Muscle layer of duodenum (tissue), 2 donors: ENCODE measurements around the gene SH3GLB2.

Source experiments
- H3K27ac ChIP-seq: one replicate; pipeline ENCODE4 v1.7.0; 2013; ENCODE audit warnings: mild to moderate bottlenecking, low read length
- H3K27me3 ChIP-seq: one replicate; pipeline ENCODE4 v1.7.0; 2013; ENCODE audit warnings: low read depth, mild to moderate bottlenecking, control low read depth, low read length
- H3K36me3 ChIP-seq, 2 donors: one replicate each; pipeline ENCODE4 v1.7.0; 2013; ENCODE audit warnings: low read length in 2 of 2, control low read depth in 1 of 2, mild to moderate bottlenecking in 1 of 2; ENCODE audit not compliant: insufficient read depth in 2 of 2, control insufficient read depth in 1 of 2
- H3K4me1 ChIP-seq, 2 donors: one replicate each; pipeline ENCODE4 v1.7.0; 2013; ENCODE audit warnings: low read length in 2 of 2, mild to moderate bottlenecking in 2 of 2, control low read depth in 1 of 2, moderate library complexity in 1 of 2; ENCODE audit not compliant: insufficient read depth in 2 of 2, control insufficient read depth in 1 of 2
- H3K4me3 ChIP-seq, 2 donors: one replicate each; pipeline ENCODE4 v1.7.0; 2013; ENCODE audit warnings: low read length in 2 of 2, low read depth in 1 of 2, mild to moderate bottlenecking in 1 of 2
- H3K9me3 ChIP-seq, 2 donors: one replicate each; pipeline ENCODE4 v1.7.0; 2013; ENCODE audit warnings: low read length in 2 of 2, control low read depth in 1 of 2, mild to moderate bottlenecking in 1 of 2; ENCODE audit not compliant: control insufficient read depth in 1 of 2
- donor health status: healthy.

Gene SH3GLB2

GRCh38 chr9:129028192-129028966 lies at the start of gene SH3GLB2:
SH3GLB2 (minus strand) TSS chr9:129028331; CDS start chr9:129028154, 177 bp downstream.
- no peaks in the 10 kb centered on the region for H3K9me3 ChIP-seq
- H3K4me3 ChIP-seq: peak within 1 kb of the TSS; percentile 74 to 88
- no peaks in the 10 kb centered on the region for H3K27me3 ChIP-seq
- peaks cover 4 to 30% of the 10 kb centered on the region in 2 donors for H3K4me1 ChIP-seq
- no peaks in the 10 kb centered on the region for H3K36me3 ChIP-seq
- H3K27ac ChIP-seq: peak within 1 kb of the TSS; percentile 8

GRCh38 chr9:129077236-129077635 lies 49.1 kb upstream of the SH3GLB2 start:
- Histone ChIP-seq H3K27ac (no peak overlapping the region), H3K9me3 (no peaks in the 10 kb centered on the region), H3K4me3 (no peak overlapping the region), H3K4me1 (peaks cover 5 to 17% of the 10 kb centered on the region in 2 donors), H3K27me3 (no peaks in the 10 kb centered on the region), H3K36me3 (no peaks in the 10 kb centered on the region)

- Histone ChIP-seq H3K36me3 (peaks cover 0 to under 1% of the 10 kb centered on the region in 2 donors), H3K4me3 (no peak overlapping the region), H3K27ac (no peak overlapping the region), H3K4me1 (peaks cover under 1 to 11% of the 10 kb centered on the region in 2 donors), H3K27me3 (no peaks in the 10 kb centered on the region), H3K9me3 (no peaks in the 10 kb centered on the region)
Measured at GRCh38 chr9:129076640-129077037, 48.5 kb upstream of the SH3GLB2 start.

DNA sequence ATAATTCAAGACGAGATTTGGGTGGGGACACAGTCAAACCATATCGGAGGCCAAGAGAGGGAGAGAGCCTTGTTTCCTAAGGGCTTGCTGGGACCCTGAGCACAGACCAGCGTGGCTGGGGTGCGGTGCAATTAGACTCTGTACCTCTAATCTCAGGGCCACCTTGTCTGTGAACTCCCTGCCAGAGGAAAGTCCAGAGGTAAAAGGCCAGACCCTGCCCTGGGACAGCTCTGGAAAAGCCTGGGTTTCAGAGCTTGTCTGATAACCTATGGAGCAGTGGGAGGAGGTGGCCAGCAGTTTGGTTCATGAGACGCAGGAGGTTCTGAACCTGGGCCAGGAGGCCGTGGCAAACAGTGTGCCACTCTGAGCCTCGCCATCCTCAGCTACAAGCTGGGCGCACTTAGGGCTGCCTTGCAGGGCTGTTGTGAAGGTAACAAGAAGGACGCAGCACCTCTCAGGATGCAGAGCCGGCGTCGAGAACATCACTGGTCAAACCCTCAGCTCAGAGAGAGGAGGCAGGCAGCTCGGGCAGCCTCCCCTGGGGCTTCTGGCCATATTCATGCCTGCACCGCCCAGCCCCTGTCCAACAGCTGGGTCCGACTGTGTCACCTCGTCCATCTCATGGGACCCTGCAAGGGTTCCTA lies 48.0 kb upstream of the SH3GLB2 start:
- H3K4me1 ChIP-seq: peaks cover 0 to 8% of the 10 kb centered on the region in 2 donors
- no peak overlapping the region for H3K27ac ChIP-seq
- H3K9me3 ChIP-seq: no peaks in the 10 kb centered on the region

GRCh38 chr9:129074106-129074505 lies 46.0 kb upstream of the SH3GLB2 start:
- H3K27ac ChIP-seq: no peak overlapping the region
- H3K27me3 ChIP-seq: no peaks in the 10 kb centered on the region
- H3K36me3 ChIP-seq: peaks cover 0 to 18% of the 10 kb centered on the region in 2 donors
- H3K4me1 ChIP-seq: no peaks in the 10 kb centered on the region
- H3K9me3 ChIP-seq: no peaks in the 10 kb centered on the region
- H3K4me3 ChIP-seq: no peak overlapping the region

More for the DNA sequence above, 48.0 kb upstream of the SH3GLB2 start:
- Histone ChIP-seq H3K27me3 (no peaks in the 10 kb centered on the region), H3K4me3 (no peak overlapping the region), H3K36me3 (peaks cover 0 to 6% of the 10 kb centered on the region in 2 donors)

- H3K27ac ChIP-seq: no peak overlapping the region
- peaks cover 0 to 25% of the 10 kb centered on the region in 2 donors for H3K36me3 ChIP-seq
- H3K27me3 ChIP-seq: no peaks in the 10 kb centered on the region
- H3K4me3 ChIP-seq: no peak overlapping the region
- no peaks in the 10 kb centered on the region for H3K4me1 ChIP-seq
- H3K9me3 ChIP-seq: no peaks in the 10 kb centered on the region
Measured at GRCh38 chr9:129073404-129073803, 45.3 kb upstream of the SH3GLB2 start.

DNA sequence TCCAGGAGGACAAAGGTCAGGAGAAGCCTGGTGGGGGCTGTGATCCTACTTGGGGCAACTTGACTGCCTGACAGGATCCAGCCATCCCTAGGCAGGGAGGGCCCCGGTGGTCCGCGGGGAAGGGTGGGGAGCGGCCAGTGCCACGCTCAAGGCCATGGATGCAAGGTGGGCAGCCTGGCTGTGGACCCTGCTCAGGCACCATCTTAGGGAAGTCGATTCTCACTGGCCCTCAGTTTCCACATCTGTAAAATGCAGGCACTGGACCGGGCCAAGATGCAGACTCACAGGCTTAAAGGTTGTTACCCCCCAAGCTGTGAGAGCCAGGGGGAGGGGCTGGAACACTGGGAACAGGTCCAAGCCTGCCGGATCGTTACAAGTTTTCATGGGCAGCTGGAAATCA lies 44.0 kb upstream of the SH3GLB2 start:
- Histone ChIP-seq H3K4me1 (no peaks in the 10 kb centered on the region), H3K27me3 (no peaks in the 10 kb centered on the region), H3K9me3 (no peaks in the 10 kb centered on the region), H3K27ac (no peak overlapping the region), H3K36me3 (peaks cover 0 to 37% of the 10 kb centered on the region in 2 donors), H3K4me3 (no peak overlapping the region)

GRCh38 chr9:129071526-129072126 lies 43.5 kb upstream of the SH3GLB2 start:
- Histone ChIP-seq H3K36me3 (peaks cover 0 to 39% of the 10 kb centered on the region in 2 donors), H3K4me3 (no peak overlapping the region), H3K27ac (no peak overlapping the region), H3K27me3 (no peaks in the 10 kb centered on the region), H3K9me3 (no peaks in the 10 kb centered on the region), H3K4me1 (no peaks in the 10 kb centered on the region)

- Histone ChIP-seq H3K4me1 (no peaks in the 10 kb centered on the region), H3K36me3 (peaks cover 2 to 43% of the 10 kb centered on the region in 2 donors)
Measured at GRCh38 chr9:129070696-129071525, 42.8 kb upstream of the SH3GLB2 start.

DNA sequence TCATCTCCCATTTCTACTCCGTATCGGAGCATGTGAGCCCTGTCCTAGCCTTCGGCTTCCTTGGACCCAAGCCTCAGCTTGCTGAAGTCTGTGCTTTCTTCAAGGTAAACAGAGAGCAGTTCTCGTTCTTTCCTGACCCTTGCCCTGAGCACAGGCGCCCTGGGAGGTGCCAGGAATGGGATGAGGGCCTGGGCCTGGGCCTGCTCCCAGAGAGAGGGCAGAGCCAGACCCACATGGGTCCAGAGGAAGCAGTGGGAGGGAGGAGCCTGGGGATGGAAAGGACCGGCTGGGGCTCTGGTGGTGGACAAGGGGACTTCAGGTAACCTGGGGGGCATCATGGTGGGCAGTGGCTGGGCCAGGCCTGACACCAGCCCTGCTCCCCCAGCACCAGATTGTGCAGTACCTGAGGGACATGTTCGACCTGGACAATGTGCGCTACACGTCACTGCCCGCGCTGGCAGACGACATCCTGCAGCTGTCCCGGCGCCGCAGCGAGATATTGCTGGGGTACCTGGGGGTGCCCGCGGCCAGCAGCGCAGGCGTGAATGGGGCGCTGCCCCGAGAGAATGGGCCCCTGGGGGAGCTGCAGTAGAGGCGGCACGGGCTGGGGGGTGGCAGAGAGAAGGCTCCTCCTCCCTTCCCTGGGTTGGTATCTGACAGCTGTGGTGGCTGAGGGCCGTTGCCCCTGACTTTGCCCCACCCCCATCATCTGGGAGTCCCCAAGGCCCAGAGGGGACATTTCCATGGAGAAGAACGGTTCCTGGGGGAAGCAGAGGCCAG lies 41.9 kb upstream of the SH3GLB2 start:
- H3K9me3 ChIP-seq: no peaks in the 10 kb centered on the region
- H3K27ac ChIP-seq: no peak overlapping the region
- no peaks in the 10 kb centered on the region for H3K27me3 ChIP-seq
- H3K4me1 ChIP-seq: no peaks in the 10 kb centered on the region
- H3K36me3 ChIP-seq: peaks cover 6 to 51% of the 10 kb centered on the region in 2 donors
- H3K4me3 ChIP-seq: no peak overlapping the region

More at GRCh38 chr9:129070696-129071525, 42.8 kb upstream of the SH3GLB2 start:
- H3K27me3 ChIP-seq: no peaks in the 10 kb centered on the region
- no peak overlapping the region for H3K27ac ChIP-seq
- H3K4me3 ChIP-seq: no peak overlapping the region
- no peaks in the 10 kb centered on the region for H3K9me3 ChIP-seq
